Measurements from ENCODE around the gene CCL7. TPM values are rescaled to one million over a fixed set of nuclear protein-coding genes. Genes with fewer than 3 reads are reported as not detected.

Gene CCL7
- total RNA-seq, 1 donor from 2014 or later: not detected

GRCh38 chr17:34285286-34285792, 15.3 kb downstream of the CCL7 start, which contains the start of gene CCL11:
CCL11 (plus strand) TSS chr17:34285742; CDS start chr17:34285809, 67 bp downstream.
- H3K36me3 ChIP-seq: no peaks in the 10 kb centered on the region
- H3K27ac ChIP-seq (replicated peaks): peak within 1 kb of the TSS; percentile 63
- H3K4me1 ChIP-seq: peaks cover 13% of the 10 kb centered on the region
- no peak for DNase-seq
- TF ChIP-seq CTCF (IDR thresholded peaks at IDR 0.05; ENCODE audit: borderline replicate concordance): no peak
- H3K27me3 ChIP-seq (ENCODE audit: low read depth): no peaks in the 10 kb centered on the region
- H3K9me3 ChIP-seq (replicated peaks): no peaks in the 10 kb centered on the region
- peak within 1 kb of the TSS; percentile 38 for H3K4me3 ChIP-seq
- intact Hi-C loops (cut with micrococcal nuclease): no loop called here

- Histone ChIP-seq H3K36me3 (no peaks in the 10 kb centered on the region), H3K27ac (replicated peaks) (no peak overlapping the region), H3K9me3 (replicated peaks) (no peaks in the 10 kb centered on the region), H3K27me3 (ENCODE audit: low read depth) (no peaks in the 10 kb centered on the region), H3K4me3 (no peak overlapping the region), H3K4me1 (peaks cover 13% of the 10 kb centered on the region)
- intact Hi-C loops (cut with micrococcal nuclease): no loop called here
- TF ChIP-seq CTCF (IDR thresholded peaks at IDR 0.05; ENCODE audit: borderline replicate concordance): no peak
- DNase-seq: no peak
Measured at GRCh38 chr17:34287875-34288274, 17.9 kb downstream of the CCL7 start.

GRCh38 chr17:34290586-34290985, 20.6 kb downstream of the CCL7 start:
- Histone ChIP-seq H3K9me3 (replicated peaks) (no peaks in the 10 kb centered on the region), H3K27me3 (ENCODE audit: low read depth) (no peaks in the 10 kb centered on the region), H3K4me3 (no peak overlapping the region), H3K36me3 (no peaks in the 10 kb centered on the region), H3K4me1 (no peaks in the 10 kb centered on the region), H3K27ac (replicated peaks) (no peak overlapping the region)
- intact Hi-C loops (cut with micrococcal nuclease): no loop called here
- DNase-seq: no peak
- TF ChIP-seq CTCF (IDR thresholded peaks at IDR 0.05; ENCODE audit: borderline replicate concordance): no peak

GRCh38 chr17:34291721-34292348, 21.8 kb downstream of the CCL7 start:
- DNase-seq: no peak
- intact Hi-C loops (cut with micrococcal nuclease): no loop called here

GRCh38 chr17:34299027-34299426, 29.0 kb downstream of the CCL7 start:
- no peak for TF ChIP-seq CTCF (IDR thresholded peaks at IDR 0.05; ENCODE audit: borderline replicate concordance)
- Histone ChIP-seq H3K27ac (replicated peaks) (no peak overlapping the region), H3K36me3 (no peaks in the 10 kb centered on the region), H3K9me3 (replicated peaks) (no peaks in the 10 kb centered on the region), H3K27me3 (ENCODE audit: low read depth) (no peaks in the 10 kb centered on the region), H3K4me3 (no peak overlapping the region), H3K4me1 (peaks cover 37% of the 10 kb centered on the region)
- intact Hi-C loops (cut with micrococcal nuclease): no loop called here
- DNase-seq: no peak

More at GRCh38 chr17:34291721-34292348, 21.8 kb downstream of the CCL7 start:
- Histone ChIP-seq H3K27me3 (ENCODE audit: low read depth) (no peaks in the 10 kb centered on the region), H3K36me3 (no peaks in the 10 kb centered on the region), H3K4me1 (no peaks in the 10 kb centered on the region), H3K9me3 (replicated peaks) (no peaks in the 10 kb centered on the region), H3K4me3 (no peak overlapping the region), H3K27ac (replicated peaks) (no peak overlapping the region)
- TF ChIP-seq CTCF (IDR thresholded peaks at IDR 0.05; ENCODE audit: borderline replicate concordance): no peak
